Rectal smooth muscle tissue (tissue), 1 donor: ENCODE results near the gene EIF2D.

Experiments used
- H3K27ac ChIP-seq: one replicate; pipeline ENCODE4 v1.7.0; 2013; ENCODE audit warnings: low read depth, low read length, inconsistent platforms
- H3K27me3 ChIP-seq: one replicate; pipeline ENCODE4 v1.7.0; 2013; ENCODE audit warnings: low read length; ENCODE audit not compliant: control insufficient read depth, insufficient read depth
- H3K36me3 ChIP-seq: one replicate; pipeline ENCODE4 v1.7.0; 2013; ENCODE audit warnings: low read length; ENCODE audit not compliant: control insufficient read depth, insufficient read depth
- H3K4me1 ChIP-seq: one replicate; pipeline ENCODE4 v1.7.0; 2013; ENCODE audit warnings: low read length; ENCODE audit not compliant: control insufficient read depth, insufficient read depth
- H3K4me3 ChIP-seq: one replicate; pipeline ENCODE4 v1.7.0; 2013; ENCODE audit warnings: low read length
- H3K9ac ChIP-seq: one replicate; pipeline ENCODE4 v1.7.0; 2013; ENCODE audit warnings: low read length

The EIF2D gene

DNA sequence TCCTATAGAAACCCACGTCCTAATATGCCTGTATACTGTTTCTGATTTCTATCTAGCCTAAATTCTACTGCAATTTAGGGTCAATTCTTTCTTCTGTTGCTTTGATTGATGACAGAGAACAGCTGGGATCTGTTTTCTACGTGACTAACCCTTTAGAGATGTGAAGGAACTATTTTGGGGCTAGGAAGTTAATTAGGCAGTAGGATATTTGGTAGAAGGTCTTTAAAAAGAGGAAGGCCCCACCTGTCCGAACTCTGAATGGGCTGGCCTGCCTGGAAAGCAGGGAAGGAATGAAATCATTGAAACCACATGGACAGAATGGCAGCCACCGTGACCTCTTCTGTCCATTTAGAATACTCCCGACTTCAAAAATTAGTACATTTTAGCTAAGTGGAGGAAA is 21.0 kb downstream of the EIF2D start:
- H3K36me3 ChIP-seq: peaks cover 20% of the 10 kb centered on the region
- no peaks in the 10 kb centered on the region for H3K4me1 ChIP-seq
- H3K27me3 ChIP-seq: no peaks in the 10 kb centered on the region
- no peak overlapping the region for H3K4me3 ChIP-seq
- H3K27ac ChIP-seq: no peak overlapping the region
- no peak overlapping the region for H3K9ac ChIP-seq

GRCh38 chr1:206590025-206590758 is 22.1 kb downstream of the EIF2D start:
- H3K36me3 ChIP-seq: peaks cover 15% of the 10 kb centered on the region
- H3K27me3 ChIP-seq: no peaks in the 10 kb centered on the region
- H3K4me1 ChIP-seq: no peaks in the 10 kb centered on the region
- H3K27ac ChIP-seq: no peak overlapping the region
- no peak overlapping the region for H3K9ac ChIP-seq
- H3K4me3 ChIP-seq: no peak overlapping the region

- no peaks in the 10 kb centered on the region for H3K27me3 ChIP-seq
- no peak overlapping the region for H3K27ac ChIP-seq
- H3K4me1 ChIP-seq: no peaks in the 10 kb centered on the region
- peaks cover 15% of the 10 kb centered on the region for H3K36me3 ChIP-seq
- no peak overlapping the region for H3K4me3 ChIP-seq
- no peak overlapping the region for H3K9ac ChIP-seq
Measured at GRCh38 chr1:206589206-206589605, 23.1 kb downstream of the EIF2D start.

DNA sequence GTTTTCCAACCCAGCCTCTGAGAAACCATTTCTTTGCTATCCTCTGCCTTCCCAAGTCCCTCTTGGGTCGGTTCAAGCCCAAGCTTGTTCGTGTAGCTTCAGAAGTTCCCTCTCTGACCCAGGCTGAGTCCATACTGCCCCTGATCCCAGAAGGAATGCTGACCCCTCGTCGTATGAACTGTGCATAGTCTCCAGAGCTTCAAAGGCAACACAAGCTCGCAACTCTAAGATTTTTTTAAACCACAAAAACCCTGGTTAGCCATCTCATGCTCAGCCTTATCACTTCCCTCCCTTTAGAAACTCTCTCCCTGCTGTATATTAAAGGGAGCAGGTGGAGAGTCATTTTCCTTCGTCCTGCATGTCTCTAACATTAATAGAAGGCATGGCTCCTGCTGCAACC is 23.8 kb downstream of the EIF2D start:
- no peak overlapping the region for H3K27ac ChIP-seq
- peaks cover 13% of the 10 kb centered on the region for H3K36me3 ChIP-seq
- H3K27me3 ChIP-seq: no peaks in the 10 kb centered on the region

DNA sequence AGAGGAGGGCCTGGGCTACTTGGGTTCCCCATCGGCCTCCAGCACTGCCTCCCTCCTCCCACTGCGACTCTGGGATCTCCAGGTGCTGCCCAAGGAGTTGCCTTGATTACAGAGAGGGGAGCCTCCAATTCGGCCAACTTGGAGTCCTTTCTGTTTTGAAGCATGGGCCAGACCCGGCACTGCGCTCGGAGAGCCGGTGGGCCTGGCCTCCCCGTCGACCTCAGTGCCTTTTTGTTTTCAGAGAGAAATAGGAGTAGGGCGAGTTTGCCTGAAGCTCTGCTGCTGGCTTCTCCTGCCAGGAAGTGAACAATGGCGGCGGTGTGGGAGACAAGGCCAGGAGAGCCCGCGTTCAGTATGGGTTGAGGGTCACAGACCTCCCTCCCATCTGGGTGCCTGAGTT is 24.4 kb downstream of the EIF2D start:
- no peak overlapping the region for H3K9ac ChIP-seq
- peaks cover 9% of the 10 kb centered on the region for H3K36me3 ChIP-seq
- no peak overlapping the region for H3K27ac ChIP-seq
- no peaks in the 10 kb centered on the region for H3K27me3 ChIP-seq
- no peaks in the 10 kb centered on the region for H3K4me1 ChIP-seq
- no peak overlapping the region for H3K4me3 ChIP-seq

More for the DNA sequence above, 23.8 kb downstream of the EIF2D start:
- H3K9ac ChIP-seq: no peak overlapping the region
- H3K4me3 ChIP-seq: no peak overlapping the region
- no peaks in the 10 kb centered on the region for H3K4me1 ChIP-seq

GRCh38 chr1:206586501-206587445 is 25.5 kb downstream of the EIF2D start:
- Histone ChIP-seq H3K9ac (no peak overlapping the region), H3K36me3 (peaks cover 9% of the 10 kb centered on the region), H3K27ac (no peak overlapping the region), H3K4me1 (no peaks in the 10 kb centered on the region), H3K4me3 (no peak overlapping the region), H3K27me3 (no peaks in the 10 kb centered on the region)

DNA sequence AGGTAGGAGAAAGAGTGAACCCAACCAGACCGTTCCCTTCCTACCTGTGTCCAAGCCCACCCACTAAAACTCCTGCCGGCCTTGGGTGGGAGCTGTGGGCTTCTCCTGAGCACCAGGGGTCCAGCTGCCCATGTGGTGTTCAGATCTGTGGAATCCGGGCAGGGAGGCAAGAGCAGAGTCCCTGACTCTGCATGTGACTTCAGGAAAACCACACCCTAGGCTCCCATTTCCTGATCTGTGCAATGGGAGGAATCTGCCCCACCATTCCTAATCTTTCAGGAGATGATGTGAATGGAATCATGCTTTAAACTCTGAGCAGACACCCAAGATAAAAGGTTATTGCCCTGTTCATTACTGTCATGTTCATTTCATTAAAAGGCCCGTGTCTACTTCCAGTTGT is 27.6 kb downstream of the EIF2D start:
- H3K4me1 ChIP-seq: no peaks in the 10 kb centered on the region
- H3K27me3 ChIP-seq: no peaks in the 10 kb centered on the region
- peaks cover 9% of the 10 kb centered on the region for H3K36me3 ChIP-seq

GRCh38 chr1:206583707-206584648 is 28.3 kb downstream of the EIF2D start:
- Histone ChIP-seq H3K36me3 (peaks cover 9% of the 10 kb centered on the region), H3K27me3 (no peaks in the 10 kb centered on the region), H3K9ac (no peak overlapping the region), H3K4me1 (no peaks in the 10 kb centered on the region), H3K4me3 (no peak overlapping the region), H3K27ac (no peak overlapping the region)

More for the DNA sequence above, 27.6 kb downstream of the EIF2D start:
- H3K4me3 ChIP-seq: no peak overlapping the region
- H3K9ac ChIP-seq: no peak overlapping the region
- H3K27ac ChIP-seq: no peak overlapping the region

DNA sequence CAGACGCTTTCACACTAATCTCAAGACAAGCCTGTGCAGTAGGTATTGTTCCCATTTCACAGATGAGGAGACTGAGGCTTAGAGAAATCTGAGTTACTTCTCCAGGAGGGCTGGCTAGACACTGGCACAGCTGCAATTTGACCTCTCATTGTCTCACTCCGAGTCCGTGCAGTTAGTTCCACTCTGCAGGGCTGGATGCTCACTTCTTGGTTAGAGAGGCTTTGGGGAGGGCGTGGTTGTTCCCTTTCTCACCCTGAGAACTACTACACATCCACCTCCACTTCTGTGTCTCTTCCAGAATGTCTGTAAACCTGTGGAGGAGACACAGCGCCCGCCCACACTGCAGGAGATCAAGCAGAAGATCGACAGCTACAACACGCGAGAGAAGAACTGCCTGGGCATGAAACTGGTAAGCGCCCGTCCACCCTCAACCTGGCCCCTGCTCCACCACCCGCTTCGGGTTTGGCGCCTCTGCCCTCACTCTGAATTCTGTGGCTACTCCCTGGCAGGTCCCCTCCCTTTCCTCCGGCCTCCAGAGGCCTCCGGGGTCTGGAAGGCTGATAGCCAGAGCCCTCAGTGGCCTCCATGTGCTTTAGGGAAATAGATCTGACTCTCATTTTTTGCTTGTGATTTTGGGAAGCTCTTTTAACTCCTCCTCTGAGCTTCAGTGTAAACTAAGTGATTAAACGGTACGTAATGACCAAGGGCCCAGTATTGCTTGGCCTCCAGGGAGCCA is 29.1 kb downstream of the EIF2D start:
- Histone ChIP-seq H3K36me3 (peaks cover 6% of the 10 kb centered on the region), H3K4me1 (no peaks in the 10 kb centered on the region), H3K9ac (no peak overlapping the region), H3K27ac (no peak overlapping the region), H3K4me3 (no peak overlapping the region), H3K27me3 (no peaks in the 10 kb centered on the region)

- Histone ChIP-seq H3K36me3 (peaks cover 6% of the 10 kb centered on the region), H3K4me1 (no peaks in the 10 kb centered on the region), H3K4me3 (no peak overlapping the region), H3K27me3 (no peaks in the 10 kb centered on the region), H3K27ac (no peak overlapping the region), H3K9ac (no peak overlapping the region)
Measured at GRCh38 chr1:206582537-206582936, 29.7 kb downstream of the EIF2D start.

GRCh38 chr1:206581571-206581981 is 30.7 kb downstream of the EIF2D start:
- H3K27ac ChIP-seq: no peak overlapping the region
- peaks cover 6% of the 10 kb centered on the region for H3K36me3 ChIP-seq
- no peak overlapping the region for H3K9ac ChIP-seq
- H3K4me1 ChIP-seq: no peaks in the 10 kb centered on the region
- no peak overlapping the region for H3K4me3 ChIP-seq
- no peaks in the 10 kb centered on the region for H3K27me3 ChIP-seq
